ENCODE results near the gene SEMA4B.

Gene SEMA4B

GRCh38 chr15:90213122-90213817, 12.1 kb downstream of the SEMA4B start:
- Histone ChIP-seq H4K20me1 (ENCODE audit: insufficient read depth, low read length, poor library complexity, severe bottlenecking) (no peaks in the 10 kb centered on the region), H3K36me3 (ENCODE audit: insufficient read depth, low read length) (no peaks in the 10 kb centered on the region; the same call in 1 of the 2 replicates), H3K9me3 (ENCODE audit: insufficient read depth, low read depth, low read length) (no peaks in the 10 kb centered on the region), H3K27me3 (ENCODE audit: insufficient read depth, low read length, poor library complexity, severe bottlenecking) (no peaks in the 10 kb centered on the region), H3K4me1 (ENCODE audit: insufficient read depth, low read length, poor library complexity, severe bottlenecking) (peaks cover 9% of the 10 kb centered on the region), H3K4me3 (ENCODE audit: low read length, poor library complexity, severe bottlenecking) (no peak overlapping the region), H3K79me2 (ENCODE audit: insufficient read depth, low read length) (peaks cover 23% of the 10 kb centered on the region; the same call in 1 of the 2 replicates), H3K9ac (ENCODE audit: low read depth, low read length, poor library complexity, severe bottlenecking) (no peak overlapping the region), H3K9me2 (replicated peaks; ENCODE audit: low read depth, low read length) (no peaks in the 10 kb centered on the region), H3F3A (ENCODE audit: low read depth) (no peaks in the 10 kb centered on the region), H2AFZ (ENCODE audit: low read length) (no peak overlapping the region), H3K4me2 (ENCODE audit: low read depth, low read length, poor library complexity, severe bottlenecking) (no peak overlapping the region)
- TF ChIP-seq EZH2phosphoT487 (IDR thresholded peaks at IDR 0.05; ENCODE audit: borderline replicate concordance) = no peak

- Histone ChIP-seq H3K9me2 (replicated peaks; ENCODE audit: low read depth, low read length) (no peaks in the 10 kb centered on the region), H3K9me3 (ENCODE audit: insufficient read depth, low read depth, low read length) (no peaks in the 10 kb centered on the region), H2AFZ (ENCODE audit: low read length) (no peak overlapping the region), H3K36me3 (ENCODE audit: insufficient read depth, low read length) (no peaks in the 10 kb centered on the region; the same call in 1 of the 2 replicates), H3K4me1 (ENCODE audit: insufficient read depth, low read length, poor library complexity, severe bottlenecking) (peaks cover 9% of the 10 kb centered on the region), H3K4me3 (ENCODE audit: low read length, poor library complexity, severe bottlenecking) (no peak overlapping the region), H3F3A (ENCODE audit: low read depth) (no peaks in the 10 kb centered on the region), H3K9ac (ENCODE audit: low read depth, low read length, poor library complexity, severe bottlenecking) (no peak overlapping the region), H4K20me1 (ENCODE audit: insufficient read depth, low read length, poor library complexity, severe bottlenecking) (no peaks in the 10 kb centered on the region), H3K79me2 (ENCODE audit: insufficient read depth, low read length) (peaks cover 23% of the 10 kb centered on the region; the same call in 1 of the 2 replicates), H3K4me2 (ENCODE audit: low read depth, low read length, poor library complexity, severe bottlenecking) (no peak overlapping the region), H3K27me3 (ENCODE audit: insufficient read depth, low read length, poor library complexity, severe bottlenecking) (no peaks in the 10 kb centered on the region)
- TF ChIP-seq EZH2phosphoT487 (IDR thresholded peaks at IDR 0.05; ENCODE audit: borderline replicate concordance) (no peak), CTCF (conservative IDR thresholded peaks at IDR 0.05; ENCODE audit: low read length) (no peak)
These were observed 12.7 kb downstream of the SEMA4B start for GRCh38 chr15:90213818-90214204.

GRCh38 chr15:90214553-90215196, 13.5 kb downstream of the SEMA4B start:
- Histone ChIP-seq H3K9me3 (ENCODE audit: insufficient read depth, low read depth, low read length) (no peaks in the 10 kb centered on the region), H3K4me3 (ENCODE audit: low read length, poor library complexity, severe bottlenecking) (no peak overlapping the region), H3K4me2 (ENCODE audit: low read depth, low read length, poor library complexity, severe bottlenecking) (no peak overlapping the region), H3K4me1 (ENCODE audit: insufficient read depth, low read length, poor library complexity, severe bottlenecking) (peaks cover 9% of the 10 kb centered on the region), H2AFZ (ENCODE audit: low read length) (no peak overlapping the region), H3F3A (ENCODE audit: low read depth) (no peaks in the 10 kb centered on the region), H4K20me1 (ENCODE audit: insufficient read depth, low read length, poor library complexity, severe bottlenecking) (no peaks in the 10 kb centered on the region), H3K36me3 (ENCODE audit: insufficient read depth, low read length) (no peaks in the 10 kb centered on the region; the same call in 1 of the 2 replicates), H3K9me2 (replicated peaks; ENCODE audit: low read depth, low read length) (no peaks in the 10 kb centered on the region), H3K9ac (ENCODE audit: low read depth, low read length, poor library complexity, severe bottlenecking) (no peak overlapping the region), H3K79me2 (ENCODE audit: insufficient read depth, low read length) (peaks cover 19% of the 10 kb centered on the region; the same call in 1 of the 2 replicates), H3K27me3 (ENCODE audit: insufficient read depth, low read length, poor library complexity, severe bottlenecking) (no peaks in the 10 kb centered on the region)
- TF ChIP-seq EZH2phosphoT487 (IDR thresholded peaks at IDR 0.05; ENCODE audit: borderline replicate concordance) (no peak), CTCF (conservative IDR thresholded peaks at IDR 0.05; ENCODE audit: low read length) (peak; percentile 26; the same call in 1 of the 2 replicates)

All from Loucy (cell line).